GM13976 (cell line): ENCODE results near the gene PDIK1L.

ENCODE experiments used
- DNase-seq: peaks from one replicate; pipeline ENCODE4 v3.0.0; 2012; ENCODE audit warnings: low spot score
- in situ Hi-C: fragments of 300-500 bp; cut with MboI; formaldehyde crosslinking; loops from one replicate; pipeline ENCODE4 v1.12.0; 2022; ENCODE audit warnings: low sequenced_read_pairs, mixed read lengths, inconsistent platforms; ENCODE audit not compliant: unreplicated experiment
- TF ChIP-seq, protein P1 (sequence below): IDR thresholded peaks from 2 replicates; pipeline ENCODE4 v1.5.1; 2012; ENCODE audit warnings: borderline replicate concordance, mild to moderate bottlenecking; ENCODE audit not compliant: insufficient read depth; ENCODE audit errors: extremely low read depth, missing control alignments, control extremely low read depth

The PDIK1L gene

DNA sequence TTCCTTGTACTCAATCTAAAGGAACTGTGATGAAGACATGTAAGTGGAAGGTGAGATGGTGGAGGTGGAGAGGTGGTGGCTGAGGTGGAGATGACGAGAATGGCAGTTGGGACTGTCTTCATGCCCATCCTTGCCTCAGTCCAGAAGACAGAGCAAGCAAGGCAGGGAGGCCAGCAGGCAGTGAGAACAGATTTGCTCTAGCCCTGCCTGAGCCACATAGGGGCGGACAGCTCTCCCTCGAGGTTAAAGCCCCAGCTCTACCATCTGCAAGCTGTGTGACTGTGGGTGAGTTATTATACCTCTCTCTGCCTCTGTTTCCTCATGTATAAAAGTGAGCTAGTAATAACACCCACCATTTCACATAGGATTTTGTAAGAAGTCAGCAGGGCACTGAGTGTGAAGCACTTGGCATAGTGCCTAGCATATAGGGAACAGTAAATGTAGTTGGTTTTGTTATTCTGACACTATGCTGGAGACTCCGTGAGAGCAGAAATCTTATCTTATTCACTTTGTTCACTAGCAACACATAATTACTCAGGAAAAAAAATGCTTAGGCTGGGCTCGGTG, 42.4 kb downstream of the PDIK1L start:
- TF ChIP-seq, protein P1, sequence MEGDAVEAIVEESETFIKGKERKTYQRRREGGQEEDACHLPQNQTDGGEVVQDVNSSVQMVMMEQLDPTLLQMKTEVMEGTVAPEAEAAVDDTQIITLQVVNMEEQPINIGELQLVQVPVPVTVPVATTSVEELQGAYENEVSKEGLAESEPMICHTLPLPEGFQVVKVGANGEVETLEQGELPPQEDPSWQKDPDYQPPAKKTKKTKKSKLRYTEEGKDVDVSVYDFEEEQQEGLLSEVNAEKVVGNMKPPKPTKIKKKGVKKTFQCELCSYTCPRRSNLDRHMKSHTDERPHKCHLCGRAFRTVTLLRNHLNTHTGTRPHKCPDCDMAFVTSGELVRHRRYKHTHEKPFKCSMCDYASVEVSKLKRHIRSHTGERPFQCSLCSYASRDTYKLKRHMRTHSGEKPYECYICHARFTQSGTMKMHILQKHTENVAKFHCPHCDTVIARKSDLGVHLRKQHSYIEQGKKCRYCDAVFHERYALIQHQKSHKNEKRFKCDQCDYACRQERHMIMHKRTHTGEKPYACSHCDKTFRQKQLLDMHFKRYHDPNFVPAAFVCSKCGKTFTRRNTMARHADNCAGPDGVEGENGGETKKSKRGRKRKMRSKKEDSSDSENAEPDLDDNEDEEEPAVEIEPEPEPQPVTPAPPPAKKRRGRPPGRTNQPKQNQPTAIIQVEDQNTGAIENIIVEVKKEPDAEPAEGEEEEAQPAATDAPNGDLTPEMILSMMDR, result no peak
- DNase-seq, result no peak
- in situ Hi-C loops, result no loop called here

DNA sequence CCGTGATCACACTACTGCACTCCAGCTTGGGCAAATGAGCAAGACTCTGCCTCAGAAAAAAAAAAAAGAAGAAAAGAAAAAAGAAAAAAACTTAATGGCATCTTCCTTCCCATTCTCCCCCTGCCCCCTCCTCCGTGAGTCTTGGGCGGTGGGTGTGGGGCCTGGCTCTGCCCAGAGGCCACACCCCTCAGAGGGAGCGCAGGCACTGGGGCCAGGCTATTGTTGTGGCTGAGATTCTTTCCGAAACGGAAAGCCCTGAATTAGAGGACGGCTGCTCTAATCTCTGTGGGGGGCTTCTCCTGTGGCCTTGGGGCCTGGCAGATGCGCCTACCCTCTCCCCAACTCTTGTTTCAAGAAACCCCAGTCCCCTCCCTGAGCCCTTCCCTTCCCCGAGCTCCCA, 43.1 kb downstream of the PDIK1L start:
- TF ChIP-seq, protein P1, result no peak
- DNase-seq, result no peak
- in situ Hi-C loops, result no loop called here

DNA sequence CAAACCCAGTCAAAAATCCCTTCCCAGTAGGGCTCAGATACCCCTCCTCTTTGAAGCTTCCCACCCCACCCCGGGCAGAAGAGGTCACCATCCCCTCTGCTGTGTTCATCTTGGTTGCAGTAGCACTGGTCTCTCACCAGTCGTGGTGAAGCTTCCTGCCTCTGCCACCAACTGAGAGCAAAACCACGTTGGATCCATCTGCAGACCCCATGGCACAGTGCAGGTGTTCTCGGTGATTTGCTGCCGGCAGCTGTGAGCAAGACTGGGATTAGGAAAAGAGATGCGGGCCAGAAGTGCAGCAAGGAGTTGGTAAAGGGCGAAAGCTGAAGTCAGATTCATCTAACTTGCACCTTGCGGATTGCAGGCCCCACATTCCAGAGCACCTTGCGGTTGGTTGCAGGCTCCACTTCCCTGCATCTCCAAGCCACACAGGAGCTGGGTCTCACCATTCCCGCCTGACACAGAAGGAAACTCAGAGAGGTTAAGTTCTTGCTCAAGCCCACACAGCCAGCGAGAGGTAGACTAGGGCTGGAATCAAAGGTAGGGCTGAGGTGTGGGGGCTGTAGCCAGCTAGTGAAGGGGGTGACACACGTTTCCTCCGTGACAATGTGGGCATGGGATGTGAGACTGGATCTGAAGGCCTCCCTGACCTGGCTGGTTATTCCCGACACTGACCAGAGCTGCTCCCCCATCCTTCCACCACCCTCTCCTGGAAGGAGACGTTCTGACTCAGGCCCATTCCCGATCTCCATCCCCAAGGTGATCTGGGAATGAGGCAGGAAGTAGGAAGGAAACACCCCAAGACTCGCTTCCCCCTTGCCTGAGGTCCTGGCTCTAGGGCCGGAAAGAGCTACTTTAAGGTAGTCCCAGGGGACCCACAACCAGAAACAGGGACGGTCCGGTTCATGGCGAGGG, 44.0 kb downstream of the PDIK1L start:
- in situ Hi-C loops, result no loop called here
- no peak for DNase-seq
- TF ChIP-seq, protein P1, result no peak

DNA sequence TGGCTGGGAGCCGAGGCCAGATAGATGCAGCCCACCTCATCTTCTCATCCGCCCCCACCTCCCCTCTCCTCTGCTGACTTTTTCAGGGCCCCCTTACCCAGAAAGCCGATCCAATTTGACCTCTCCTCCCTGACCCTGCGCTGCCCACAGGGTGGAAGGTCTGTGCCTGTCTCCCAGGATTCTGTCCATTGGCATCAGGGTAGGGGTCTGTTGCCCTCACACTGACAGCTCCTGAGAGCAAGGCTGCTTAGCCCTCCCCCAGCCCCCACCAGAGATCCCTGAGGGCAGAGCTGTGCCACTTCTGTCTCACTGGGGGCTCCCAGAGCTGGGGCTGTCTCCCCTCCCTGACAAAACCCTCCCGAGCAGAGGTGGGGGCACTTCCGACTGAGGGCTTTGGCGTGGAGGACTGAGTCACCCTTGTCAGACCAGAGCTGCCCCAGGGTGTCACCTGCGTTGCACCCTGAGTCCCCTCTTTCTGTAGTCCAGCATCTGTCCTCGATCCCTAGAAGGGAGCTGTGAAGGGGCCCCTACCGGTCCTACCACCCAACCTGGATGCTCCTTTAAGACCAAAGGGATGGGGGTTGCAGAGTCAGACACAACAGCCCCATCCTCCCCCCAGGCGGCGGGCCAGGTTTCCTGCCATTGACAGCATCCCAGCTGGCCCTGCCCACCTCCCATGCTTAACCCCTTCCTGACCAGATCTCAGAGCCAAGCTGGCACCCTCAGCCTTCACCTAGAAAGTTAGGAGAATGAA, 44.8 kb downstream of the PDIK1L start:
- TF ChIP-seq, protein P1, result no peak
- DNase-seq, result no peak
- in situ Hi-C loops, result no loop called here

DNA sequence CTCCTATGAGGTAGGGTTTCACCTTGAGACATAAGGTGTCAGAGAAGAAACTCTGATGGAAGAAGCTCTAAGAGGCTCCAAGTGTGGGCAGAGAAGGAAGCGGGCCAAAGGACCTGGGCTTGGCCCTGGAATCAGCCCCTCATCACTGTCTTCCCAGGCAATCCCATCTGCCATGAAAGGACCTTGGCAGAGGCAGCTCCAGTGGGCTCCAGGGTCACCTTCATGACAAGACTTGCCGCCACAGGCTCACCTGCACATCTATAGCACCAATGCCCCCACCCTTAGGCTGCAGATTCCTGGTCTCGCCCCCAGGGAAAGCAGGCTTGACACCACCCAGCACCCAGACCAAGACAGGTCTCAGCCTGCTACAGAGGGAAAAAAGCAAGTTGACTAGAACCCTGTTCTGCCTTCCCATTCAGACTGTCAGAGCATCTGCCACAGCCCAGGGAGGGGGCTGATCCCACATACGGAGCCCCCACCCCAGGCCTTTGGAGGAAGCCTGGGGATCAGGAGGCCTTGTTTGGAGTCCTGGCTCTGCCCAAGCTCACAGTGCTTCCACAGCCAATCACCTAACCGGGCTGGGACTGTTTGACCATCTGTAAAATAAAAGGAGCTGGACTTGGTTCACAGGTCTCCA, 46.8 kb downstream of the PDIK1L start:
- in situ Hi-C loops, result no loop called here
- TF ChIP-seq, protein P1, result no peak
- DNase-seq, result no peak
